ENCODE results near the gene TPBGL. TPM values are rescaled to one million over a fixed set of nuclear protein-coding genes. Genes with fewer than 3 reads are reported as not detected.
"Not testable (repeated sequence)": the region's sequence is repeated elsewhere in the genome, so short reads cannot be mapped to it uniquely, and the experiment has no call there.

TPBGL gene
- total RNA-seq, 1 donor = not detected

- no peak for TF ChIP-seq CTCF (IDR thresholded peaks at IDR 0.05; ENCODE audit: insufficient read depth, low read length)
- H3K4me3 ChIP-seq (ENCODE audit: low read depth, low read length) = no peak overlapping the region
- no peak for DNase-seq (ENCODE audit: low read depth)
These were observed 29.3 kb downstream of the TPBGL start for GRCh38 chr11:75269896-75270295.

GRCh38 chr11:75270896-75271418, 30.4 kb downstream of the TPBGL start:
- H3K4me3 ChIP-seq (ENCODE audit: low read depth, low read length) = no peak overlapping the region
- peak; percentile 23 for DNase-seq (ENCODE audit: low read depth)
- TF ChIP-seq CTCF (IDR thresholded peaks at IDR 0.05; ENCODE audit: insufficient read depth, low read length) = peak; percentile 46

GRCh38 chr11:75271730-75272129, 31.2 kb downstream of the TPBGL start:
- DNase-seq (ENCODE audit: low read depth) = no peak
- H3K4me3 ChIP-seq (ENCODE audit: low read depth, low read length) = no peak overlapping the region
- no peak for TF ChIP-seq CTCF (IDR thresholded peaks at IDR 0.05; ENCODE audit: insufficient read depth, low read length)

GRCh38 chr11:75272391-75272790, 31.8 kb downstream of the TPBGL start:
- H3K4me3 ChIP-seq (ENCODE audit: low read depth, low read length) = no peak overlapping the region
- no peak for DNase-seq (ENCODE audit: low read depth)
- no peak for TF ChIP-seq CTCF (IDR thresholded peaks at IDR 0.05; ENCODE audit: insufficient read depth, low read length)

GRCh38 chr11:75272821-75273301, 32.3 kb downstream of the TPBGL start:
- no peak for TF ChIP-seq CTCF (IDR thresholded peaks at IDR 0.05; ENCODE audit: insufficient read depth, low read length)
- no peak for DNase-seq (ENCODE audit: low read depth)
- H3K4me3 ChIP-seq (ENCODE audit: low read depth, low read length) = no peak overlapping the region

- DNase-seq (ENCODE audit: low read depth) = no peak
- TF ChIP-seq CTCF (IDR thresholded peaks at IDR 0.05; ENCODE audit: insufficient read depth, low read length) = no peak
- H3K4me3 ChIP-seq (ENCODE audit: low read depth, low read length) = no peak overlapping the region
These were observed 33.1 kb downstream of the TPBGL start for GRCh38 chr11:75273411-75274391.

GRCh38 chr11:75274716-75275115, 34.1 kb downstream of the TPBGL start:
- H3K4me3 ChIP-seq (ENCODE audit: low read depth, low read length); DNase-seq (ENCODE audit: low read depth): not testable (repeated sequence)

Data from fibroblast of the aortic adventitia (primary cell).